Heart left ventricle (tissue), 13 donors: ENCODE data around the gene NCKIPSD.

Source experiments
- CTCF ChIP-seq, 12 donors: fragments of 200-600 bp; sonication (generic) in 4 of 12; IDR thresholded peaks; one replicate each; pipeline versions ENCODE4 v1.5.0 to v1.8.0; 2018 to 2022; ENCODE audit warnings: antibody characterized with exemption in 12 of 12, mild to moderate bottlenecking in 5 of 12
- POLR2A ChIP-seq, 2 donors: fragments of 450-650 bp; IDR thresholded peaks; one replicate each; pipeline ENCODE4 v1.6.1; 2017; ENCODE audit warnings: antibody characterized with exemption in 2 of 2, mild to moderate bottlenecking in 2 of 2, moderate library complexity in 2 of 2
- donor health status: ischemic (EF 13 %, LVEDD 7.1; RV severe dilation, severe dysfunction).
- donor health status: DM: no; HTN: yes; CAD: no.
- donor health status: DM: no; HTN: no; CAD: no.
- donor health status: ischemic (EF 25% LVEDD 6.9; RV normal size, moderate dysfunction).
- donor health status: ischemic (EF 25% LVEDD 5.7; RV mildly dilated, moderate dysfunction).
- donor health status: ischemic (EF 35%, LVEDD 5.7; RV mildly dilated, moderate dysfunction).
- donor health status: nonischemic (EF 11% LVEDD 7.7; RV severe dilation, severe dysfunction).
- donor health status: DM: yes; HTN: yes; CAD: no.
- donor health status: PGD.
- donor health status: ischemic (EF 29% LVEDD 5.4; RV normal size, mild dysfunction).
- donor health status: nonischemic (EF 23%, LVEDD 6.1; RV moderate dilation, normal function).

DNA sequence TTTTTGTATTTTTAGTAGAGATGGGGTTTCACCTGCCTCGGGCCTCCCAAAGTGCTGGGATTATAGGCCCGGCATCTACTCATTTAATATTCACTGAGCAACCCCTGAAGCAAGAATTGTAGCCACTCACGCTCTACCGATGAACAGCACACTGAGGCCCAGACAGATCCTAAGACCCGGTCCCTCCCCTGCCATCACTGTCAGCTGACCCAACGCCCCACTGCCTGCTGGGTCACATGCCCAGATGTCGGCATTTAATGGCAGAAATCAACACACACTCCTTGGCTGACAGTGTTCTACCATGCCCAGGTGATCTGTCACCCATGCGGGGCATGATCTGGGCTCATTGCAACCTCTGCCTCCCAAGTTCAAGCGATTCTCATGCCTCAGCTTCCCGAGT is 60.9 kb downstream of the NCKIPSD start:
- TF ChIP-seq CTCF (IDR thresholded peaks at IDR 0.05): no peak
- no peak for TF ChIP-seq POLR2A (IDR thresholded peaks at IDR 0.05)
